WTC11 (cell line): ENCODE measurements around the gene FILIP1L. TPM values are rescaled to one million over a fixed set of nuclear protein-coding genes. Genes with fewer than 3 reads are reported as not detected.

Experiments
- ATAC-seq: fragments of 200-7000 bp; cut with Tn5 transposase; 2 replicates; pipeline ENCODE4 v1.10.0; 2021; ENCODE audit warnings: mild to moderate bottlenecking, moderate library complexity
- CTCF ChIA-PET: fragments of 300-600 bp; sonication (Branson Sonifier 250); formaldehyde crosslinking; loops from one replicate; lab custom pipeline; 2021; ENCODE audit warnings: antibody characterized with exemption; lab: Charles Lee
- POLR2A ChIA-PET: fragments of 350-600 bp; sonication (Branson Sonifier 250); formaldehyde crosslinking; loops from one replicate; lab custom pipeline; 2021; ENCODE audit warnings: antibody characterized with exemption; lab: Charles Lee
- DNase-seq: peaks from one replicate; pipeline ENCODE4 v3.0.0; 2021; ENCODE audit warnings: low spot score
- H3K27ac Mint-ChIP-seq: 2 replicates; pipeline ENCODE4 v1.8.0; 2021; ENCODE audit warnings: mixed read lengths
- H3K27me3 Mint-ChIP-seq: 2 replicates; pipeline ENCODE4 v1.8.0; 2021; ENCODE audit warnings: low read depth, mild to moderate bottlenecking, moderate library complexity, mixed read lengths
- H3K36me3 Mint-ChIP-seq: 2 replicates; pipeline ENCODE4 v1.8.0; 2021; ENCODE audit warnings: mixed read lengths
- H3K4me1 Mint-ChIP-seq: 2 replicates; pipeline ENCODE4 v1.8.0; 2022; ENCODE audit warnings: mixed read lengths
- H3K4me3 Mint-ChIP-seq: 2 replicates; pipeline ENCODE4 v1.8.0; 2021; ENCODE audit warnings: mild to moderate bottlenecking, moderate library complexity, mixed read lengths
- H3K9me3 Mint-ChIP-seq: 2 replicates; pipeline ENCODE4 v1.8.0; 2021; ENCODE audit warnings: mixed read lengths
- CBFB ChIP-seq: sonication (generic); formaldehyde crosslinking; IDR thresholded peaks from 2 replicates; pipeline ENCODE4 v1.8.1; 2022; ENCODE audit warnings: mild to moderate bottlenecking, low read depth, missing genetic modification reagents
- E2F4 ChIP-seq: sonication (generic); formaldehyde crosslinking; IDR thresholded peaks from 2 replicates; pipeline ENCODE4 v1.8.1; 2022; ENCODE audit warnings: low read depth, mild to moderate bottlenecking, moderate library complexity, missing genetic modification reagents, borderline replicate concordance
- EMX1 ChIP-seq: fragments of 250-450 bp; sonication (Bioruptor Pico); IDR thresholded peaks from 2 replicates; pipeline ENCODE4 v1.8.0; 2021; ENCODE audit warnings: mild to moderate bottlenecking
- ETV6 ChIP-seq: sonication (generic); formaldehyde crosslinking; IDR thresholded peaks from 2 replicates; pipeline ENCODE4 v1.8.1; 2022; ENCODE audit warnings: mild to moderate bottlenecking, missing genetic modification reagents
- GRHL2 ChIP-seq: fragments of 250-450 bp; sonication (Bioruptor Pico); IDR thresholded peaks from 2 replicates; pipeline ENCODE4 v1.8.0; 2022; ENCODE audit warnings: mild to moderate bottlenecking, moderate library complexity; ENCODE audit not compliant: insufficient replicate concordance, severe bottlenecking
- MAX ChIP-seq: sonication (generic); formaldehyde crosslinking; IDR thresholded peaks from 2 replicates; pipeline ENCODE4 v1.8.0; 2022; ENCODE audit warnings: mild to moderate bottlenecking, missing genetic modification reagents
- MLX ChIP-seq: sonication (generic); formaldehyde crosslinking; IDR thresholded peaks from 2 replicates; pipeline ENCODE4 v1.8.1; 2023; ENCODE audit warnings: mild to moderate bottlenecking, missing genetic modification reagents, moderate library complexity
- SMAD3 ChIP-seq: sonication (generic); formaldehyde crosslinking; IDR thresholded peaks from 2 replicates; pipeline ENCODE4 v1.8.0; 2022; ENCODE audit warnings: missing genetic modification reagents, mild to moderate bottlenecking, borderline replicate concordance
- SOX15 ChIP-seq: fragments of 250-450 bp; sonication (Bioruptor Pico); IDR thresholded peaks from 2 replicates; pipeline ENCODE4 v1.9.0; 2021; ENCODE audit warnings: mild to moderate bottlenecking
- TEAD4 ChIP-seq: sonication (generic); formaldehyde crosslinking; IDR thresholded peaks from 2 replicates; pipeline ENCODE4 v1.8.0; 2022; ENCODE audit warnings: mild to moderate bottlenecking, missing genetic modification reagents
- ZNF263 ChIP-seq: sonication (generic); formaldehyde crosslinking; IDR thresholded peaks from 2 replicates; pipeline ENCODE4 v1.8.1; 2022; ENCODE audit warnings: low read depth, mild to moderate bottlenecking, moderate library complexity, missing genetic modification reagents
- ZNF396 ChIP-seq: fragments of 250-450 bp; sonication (Bioruptor Pico); IDR thresholded peaks from 2 replicates; pipeline ENCODE4 v1.8.0; 2021; ENCODE audit warnings: mild to moderate bottlenecking, moderate library complexity, borderline replicate concordance
- ZNF425 ChIP-seq: fragments of 250-450 bp; sonication (Bioruptor Pico); conservative IDR thresholded peaks from 2 replicates; pipeline ENCODE4 v1.9.0; 2021; ENCODE audit warnings: mild to moderate bottlenecking
- ZNF512 ChIP-seq: sonication (generic); formaldehyde crosslinking; IDR thresholded peaks from 2 replicates; pipeline ENCODE4 v1.8.1; 2022; ENCODE audit warnings: missing genetic modification reagents, borderline replicate concordance
- ZSCAN18 ChIP-seq: fragments of 250-450 bp; sonication (Bioruptor Pico); IDR thresholded peaks from 2 replicates; pipeline ENCODE4 v2.1.2; 2022; ENCODE audit warnings: mild to moderate bottlenecking, moderate library complexity
- total RNA-seq: library from RNA; stranded (reverse); gene quantifications from 3 replicates; pipeline ENCODE4 v1.2.3, GENCODE V29; 2021
- TF ChIP-seq, protein P1 (sequence below): fragments of 200-600 bp; IDR thresholded peaks from 2 replicates; pipeline ENCODE4 v1.8.0; 2022; ENCODE audit warnings: antibody characterized with exemption
- TF ChIP-seq, protein P2 (sequence below): sonication (generic); formaldehyde crosslinking; IDR thresholded peaks from 2 replicates; pipeline ENCODE4 v1.8.1; 2022; ENCODE audit warnings: mild to moderate bottlenecking, moderate library complexity, missing genetic modification reagents
- TF ChIP-seq, protein P3 (sequence below): sonication (generic); formaldehyde crosslinking; IDR thresholded peaks from 2 replicates; pipeline ENCODE4 v1.8.0; 2022; ENCODE audit warnings: mild to moderate bottlenecking, missing genetic modification reagents

The FILIP1L gene
- total RNA-seq, 1 experiment from 2014 or later = 0.17 TPM

GRCh38 chr3:99939876-99940275 lies 174.4 kb downstream of the FILIP1L start (continued):
- TF ChIP-seq, protein P1, sequence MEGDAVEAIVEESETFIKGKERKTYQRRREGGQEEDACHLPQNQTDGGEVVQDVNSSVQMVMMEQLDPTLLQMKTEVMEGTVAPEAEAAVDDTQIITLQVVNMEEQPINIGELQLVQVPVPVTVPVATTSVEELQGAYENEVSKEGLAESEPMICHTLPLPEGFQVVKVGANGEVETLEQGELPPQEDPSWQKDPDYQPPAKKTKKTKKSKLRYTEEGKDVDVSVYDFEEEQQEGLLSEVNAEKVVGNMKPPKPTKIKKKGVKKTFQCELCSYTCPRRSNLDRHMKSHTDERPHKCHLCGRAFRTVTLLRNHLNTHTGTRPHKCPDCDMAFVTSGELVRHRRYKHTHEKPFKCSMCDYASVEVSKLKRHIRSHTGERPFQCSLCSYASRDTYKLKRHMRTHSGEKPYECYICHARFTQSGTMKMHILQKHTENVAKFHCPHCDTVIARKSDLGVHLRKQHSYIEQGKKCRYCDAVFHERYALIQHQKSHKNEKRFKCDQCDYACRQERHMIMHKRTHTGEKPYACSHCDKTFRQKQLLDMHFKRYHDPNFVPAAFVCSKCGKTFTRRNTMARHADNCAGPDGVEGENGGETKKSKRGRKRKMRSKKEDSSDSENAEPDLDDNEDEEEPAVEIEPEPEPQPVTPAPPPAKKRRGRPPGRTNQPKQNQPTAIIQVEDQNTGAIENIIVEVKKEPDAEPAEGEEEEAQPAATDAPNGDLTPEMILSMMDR = no peak
- TF ChIP-seq TEAD4 (CRISPR knock-in tag) (no peak), EMX1 (CRISPR knock-in tag) (no peak), CBFB (CRISPR knock-in tag) (no peak), MAX (CRISPR knock-in tag) (no peak), GRHL2 (CRISPR knock-in tag) (no peak), SOX15 (no peak)
- TF ChIP-seq, protein P2, sequence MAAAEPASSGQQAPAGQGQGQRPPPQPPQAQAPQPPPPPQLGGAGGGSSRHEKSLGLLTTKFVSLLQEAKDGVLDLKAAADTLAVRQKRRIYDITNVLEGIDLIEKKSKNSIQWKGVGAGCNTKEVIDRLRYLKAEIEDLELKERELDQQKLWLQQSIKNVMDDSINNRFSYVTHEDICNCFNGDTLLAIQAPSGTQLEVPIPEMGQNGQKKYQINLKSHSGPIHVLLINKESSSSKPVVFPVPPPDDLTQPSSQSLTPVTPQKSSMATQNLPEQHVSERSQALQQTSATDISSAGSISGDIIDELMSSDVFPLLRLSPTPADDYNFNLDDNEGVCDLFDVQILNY = no peak

DNA sequence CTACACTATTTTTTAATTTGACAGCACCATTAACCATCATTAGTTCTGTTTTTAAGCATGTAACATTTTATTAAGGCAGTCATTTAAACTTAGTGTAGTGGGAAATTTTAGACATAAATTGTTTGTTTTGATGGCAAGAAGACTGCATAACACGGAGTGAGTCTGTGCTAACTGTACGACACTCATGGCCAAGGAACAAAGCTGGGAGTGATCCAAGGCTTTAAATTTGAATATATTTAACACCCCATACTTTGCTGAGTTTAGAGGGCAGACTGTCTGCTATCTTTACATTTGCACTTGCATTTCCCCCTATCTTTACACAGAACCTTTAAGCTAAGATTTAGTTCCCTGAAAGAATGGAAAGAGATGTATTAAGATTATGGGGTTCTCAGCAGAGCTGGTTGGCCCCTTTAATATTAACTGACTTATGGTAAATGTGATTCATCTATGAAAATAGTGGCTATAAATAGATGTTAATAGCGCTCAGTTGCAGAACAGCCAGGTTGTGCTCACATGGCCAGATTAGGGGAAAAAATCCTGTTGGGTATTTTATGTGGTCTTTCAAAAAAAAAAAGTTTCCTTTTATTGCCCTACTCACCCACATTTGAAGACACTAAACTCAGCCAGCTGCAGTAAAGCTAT lies 175.9 kb downstream of the FILIP1L start:
- Mint-ChIP-seq H3K9me3 (no peaks in the 10 kb centered on the region), H3K4me3 (no peak overlapping the region), H3K4me1 (peaks cover 4% of the 10 kb centered on the region; the same call in 1 of the 2 replicates), H3K36me3 (no peaks in the 10 kb centered on the region), H3K27me3 (no peaks in the 10 kb centered on the region), H3K27ac (no peak overlapping the region)
- ATAC-seq = no peak
- DNase-seq = no peak
- CTCF ChIA-PET = interaction anchor here (0.8 kb wide), 1 partner anchor 106 kb away, joined by 4 read pairs; no protein-coding TSS in a partner anchor
- POLR2A ChIA-PET = interaction anchor here (0.7 kb wide), 1 partner anchor 110 kb away, joined by 3 read pairs; no protein-coding TSS in a partner anchor
- no peak for TF ChIP-seq MLX (CRISPR knock-in tag)
- no peak for TF ChIP-seq SMAD3 (CRISPR knock-in tag)
- TF ChIP-seq ETV6 = no peak
- TF ChIP-seq E2F4 (CRISPR knock-in tag) = no peak
- no peak for TF ChIP-seq ZNF263
- no peak for TF ChIP-seq ZNF396 (CRISPR knock-in tag)
- no peak for TF ChIP-seq ZNF425
- TF ChIP-seq, protein P1 = no peak
- TF ChIP-seq, protein P3, sequence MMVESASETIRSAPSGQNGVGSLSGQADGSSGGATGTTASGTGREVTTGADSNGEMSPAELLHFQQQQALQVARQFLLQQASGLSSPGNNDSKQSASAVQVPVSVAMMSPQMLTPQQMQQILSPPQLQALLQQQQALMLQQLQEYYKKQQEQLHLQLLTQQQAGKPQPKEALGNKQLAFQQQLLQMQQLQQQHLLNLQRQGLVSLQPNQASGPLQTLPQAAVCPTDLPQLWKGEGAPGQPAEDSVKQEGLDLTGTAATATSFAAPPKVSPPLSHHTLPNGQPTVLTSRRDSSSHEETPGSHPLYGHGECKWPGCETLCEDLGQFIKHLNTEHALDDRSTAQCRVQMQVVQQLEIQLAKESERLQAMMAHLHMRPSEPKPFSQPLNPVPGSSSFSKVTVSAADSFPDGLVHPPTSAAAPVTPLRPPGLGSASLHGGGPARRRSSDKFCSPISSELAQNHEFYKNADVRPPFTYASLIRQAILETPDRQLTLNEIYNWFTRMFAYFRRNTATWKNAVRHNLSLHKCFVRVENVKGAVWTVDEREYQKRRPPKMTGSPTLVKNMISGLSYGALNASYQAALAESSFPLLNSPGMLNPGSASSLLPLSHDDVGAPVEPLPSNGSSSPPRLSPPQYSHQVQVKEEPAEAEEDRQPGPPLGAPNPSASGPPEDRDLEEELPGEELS (CRISPR knock-in tag) = no peak
- TF ChIP-seq ZNF512 (CRISPR knock-in tag) = no peak
- TF ChIP-seq ZSCAN18 (CRISPR knock-in tag) = no peak
